ENCODE measurements around the gene KCNH2. TPM values are rescaled to one million over a fixed set of nuclear protein-coding genes. Genes with fewer than 3 reads are reported as not detected.
A peak's percentile ranks its signal among the peaks of the same experiment; 100 is the strongest.
"Not testable (repeated sequence)": the region's sequence is repeated elsewhere in the genome, so short reads cannot be mapped to it uniquely, and the experiment has no call there.

KCNH2 gene
- total RNA-seq, 1 experiment from 2014 or later = 0.27 TPM

- DNase-seq (ENCODE audit: extremely low read depth, low read depth) = no peak
These were observed 66.4 kb downstream of the KCNH2 start for GRCh38 chr7:150911590-150912267.

DNA sequence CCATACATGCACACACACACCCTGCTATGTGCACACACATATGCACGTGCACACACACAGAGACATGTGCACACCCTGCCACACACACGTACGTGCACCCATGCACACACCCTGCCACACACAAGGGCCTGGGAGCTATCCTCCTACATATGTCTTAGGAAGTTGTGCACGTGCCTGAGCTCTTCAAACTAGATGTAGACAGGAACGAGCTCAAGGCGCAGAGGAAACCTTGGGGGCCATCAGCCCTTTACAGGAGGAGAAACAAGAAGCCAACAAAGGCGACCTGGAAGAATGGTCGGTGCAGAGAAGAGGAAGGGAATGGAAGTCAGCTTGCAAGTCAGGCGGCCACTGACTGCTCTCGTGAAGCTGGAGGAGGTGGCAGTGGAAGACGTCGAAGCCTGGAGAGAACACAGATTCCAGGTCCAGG lies 67.1 kb downstream of the KCNH2 start:
- no peak for DNase-seq (ENCODE audit: extremely low read depth, low read depth)

DNA sequence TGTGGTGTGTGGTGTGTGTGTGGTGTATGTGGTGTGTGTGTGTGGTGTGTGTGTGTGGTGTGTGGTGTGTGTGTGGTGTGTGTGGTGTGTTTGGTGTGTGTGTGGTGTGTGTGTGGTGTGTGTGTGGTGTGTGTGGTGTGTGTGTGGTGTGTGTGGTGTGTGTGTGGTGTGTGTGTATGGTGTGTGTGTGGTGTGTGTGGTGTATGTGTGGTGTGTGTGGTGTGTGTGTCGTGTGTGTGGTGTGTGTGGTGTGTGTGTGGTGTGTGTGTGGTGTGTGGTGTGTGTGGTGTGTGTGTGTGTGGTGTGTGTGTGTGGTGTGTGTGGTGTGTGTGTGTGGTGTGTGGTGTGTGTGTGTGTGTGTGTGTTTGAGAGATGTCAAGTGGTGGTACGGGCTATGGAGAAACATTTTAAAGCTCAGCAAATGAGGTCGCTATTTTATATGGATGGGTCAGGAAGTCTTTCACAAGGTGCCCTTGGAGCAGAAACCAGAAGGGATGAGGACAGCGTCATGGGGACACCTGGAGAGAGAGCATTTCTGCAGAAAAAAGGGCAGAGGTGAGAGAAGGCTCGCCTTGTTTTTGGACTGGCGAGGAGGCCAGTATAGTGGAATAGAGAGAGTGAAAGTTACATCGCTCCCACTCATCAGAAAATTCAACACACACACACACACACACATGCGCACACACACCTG lies 67.7 kb downstream of the KCNH2 start:
- not testable (repeated sequence) for DNase-seq (ENCODE audit: extremely low read depth, low read depth)

GRCh38 chr7:150909200-150909995 lies 68.7 kb downstream of the KCNH2 start:
- no peak for DNase-seq (ENCODE audit: extremely low read depth, low read depth)

DNA sequence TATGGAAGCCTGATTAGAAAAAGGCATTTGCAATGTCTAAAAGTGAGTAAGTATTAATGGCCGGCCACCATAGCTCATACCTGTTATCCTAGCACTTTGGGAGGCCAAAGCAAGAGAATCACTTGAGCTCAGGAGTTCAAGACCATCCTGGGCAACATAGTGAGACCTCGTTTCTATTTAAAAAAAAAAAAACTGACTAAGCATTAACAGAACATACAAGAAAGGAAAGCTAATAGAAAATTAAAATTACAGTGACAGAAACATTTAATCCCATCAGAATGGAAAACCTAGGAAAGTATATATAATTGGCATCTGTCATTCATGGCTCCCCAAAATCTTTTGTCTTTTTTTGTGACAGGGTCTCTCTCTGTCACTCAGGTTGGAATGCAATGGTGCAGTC lies 69.9 kb downstream of the KCNH2 start:
- DNase-seq (ENCODE audit: extremely low read depth, low read depth) = no peak

DNA sequence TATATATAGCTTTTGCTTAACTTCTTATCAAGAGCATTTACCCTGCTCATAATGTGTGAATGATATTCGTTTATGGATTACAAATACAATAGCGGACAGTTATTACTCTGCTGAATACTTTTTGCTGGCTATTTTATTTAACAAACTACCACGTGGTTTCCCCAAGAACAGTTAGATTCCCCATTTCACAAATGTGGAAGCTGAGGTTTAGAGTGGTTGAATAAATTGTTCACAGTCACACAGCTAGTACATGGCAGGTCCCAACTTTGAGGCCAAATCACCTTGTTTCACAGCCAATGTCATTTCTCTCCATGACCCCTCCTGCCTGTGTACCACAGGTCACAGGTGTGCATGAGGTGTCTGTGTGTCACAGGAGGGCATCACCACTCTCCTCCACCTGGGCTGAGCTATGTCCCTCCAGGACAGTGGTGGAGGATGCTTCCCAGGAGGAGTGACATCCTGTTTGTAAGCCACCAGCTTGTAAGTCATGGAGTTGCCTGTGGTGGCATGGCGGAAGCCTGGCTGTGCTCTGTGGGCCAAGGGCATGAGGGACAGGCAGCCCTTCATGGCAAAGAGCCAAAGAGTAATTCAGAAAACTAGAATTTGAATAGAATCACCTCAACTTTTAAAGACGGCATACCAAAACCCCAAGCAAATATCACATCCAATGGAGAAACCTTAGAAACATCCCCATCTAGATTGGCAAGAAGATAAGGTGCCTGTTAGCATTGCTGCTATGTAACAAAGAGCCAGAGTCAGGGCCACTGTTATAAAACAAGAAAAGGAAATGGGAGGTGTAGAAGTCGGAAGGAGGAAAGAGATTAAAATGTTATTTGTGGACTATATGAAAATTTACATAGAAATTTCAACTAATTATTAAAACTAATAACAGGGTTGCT lies 73.9 kb downstream of the KCNH2 start:
- DNase-seq (ENCODE audit: extremely low read depth, low read depth) = no peak

DNA sequence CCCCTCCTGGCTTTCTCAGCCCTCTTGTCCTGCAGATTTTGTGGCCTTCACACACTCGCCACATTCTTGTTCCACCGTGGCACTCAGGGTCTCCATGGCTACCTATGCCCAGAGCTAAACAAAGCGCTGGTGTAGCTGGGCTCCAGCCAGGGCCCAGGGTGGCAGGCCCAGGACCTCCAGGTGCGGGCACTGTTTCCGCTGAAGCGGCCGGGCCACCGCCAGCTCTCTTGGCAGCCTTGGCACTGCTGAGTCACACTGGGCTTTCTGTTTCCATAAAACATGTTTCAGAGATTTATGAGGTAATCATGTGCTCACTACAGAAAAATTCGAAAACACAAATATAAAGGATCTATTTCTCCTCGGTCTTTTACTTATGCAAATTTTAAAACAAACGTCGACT lies 74.5 kb downstream of the KCNH2 start:
- no peak for DNase-seq (ENCODE audit: extremely low read depth, low read depth)

DNA sequence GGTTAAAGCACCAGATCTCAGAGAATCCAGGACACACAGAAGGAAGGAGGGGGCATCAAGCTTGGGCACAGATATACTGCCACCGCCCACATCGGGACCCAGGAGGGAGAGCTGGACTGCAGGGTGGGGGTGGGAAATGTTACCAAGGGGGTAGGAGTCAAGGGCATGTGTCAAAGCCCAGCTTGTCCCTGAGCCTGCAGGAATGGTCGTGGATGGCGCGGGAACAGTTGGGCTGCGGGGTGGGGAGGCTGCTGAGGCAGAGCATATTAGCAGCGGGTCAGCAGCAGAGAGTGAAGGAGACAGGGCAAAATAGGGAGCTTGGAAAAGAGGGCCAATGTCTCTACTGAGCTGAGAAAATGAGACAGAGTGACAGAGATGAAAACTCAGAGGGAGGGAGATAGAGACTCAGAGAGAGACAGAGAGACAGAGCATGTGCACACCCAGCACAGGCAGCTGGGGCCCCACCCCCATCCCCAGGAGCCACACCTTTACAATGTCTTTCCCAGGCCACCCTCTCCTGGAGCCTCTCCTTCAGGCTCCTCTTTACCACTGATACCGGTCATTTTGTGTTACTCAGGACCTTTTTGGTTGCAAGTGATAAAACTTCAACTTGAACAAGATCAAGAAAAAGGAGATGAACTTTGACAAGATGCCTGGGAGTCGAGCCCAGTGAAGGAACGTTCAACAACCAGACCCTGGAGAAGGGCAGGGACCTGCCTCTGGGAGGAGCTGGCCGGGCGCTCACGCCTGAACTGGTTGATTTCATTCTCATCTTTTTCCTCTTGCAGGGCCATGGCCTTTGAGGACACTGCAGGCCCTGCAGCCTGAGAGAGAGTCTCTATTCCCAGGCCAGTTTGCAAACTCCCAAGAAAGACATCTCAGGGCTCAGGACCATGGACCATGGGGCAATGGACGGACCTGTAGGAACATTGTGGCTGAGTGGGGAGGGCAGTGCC lies 75.8 kb downstream of the KCNH2 start:
- no peak for DNase-seq (ENCODE audit: extremely low read depth, low read depth)

- no peak for DNase-seq (ENCODE audit: extremely low read depth, low read depth)
These were observed 76.7 kb downstream of the KCNH2 start for GRCh38 chr7:150901160-150902035.

DNA sequence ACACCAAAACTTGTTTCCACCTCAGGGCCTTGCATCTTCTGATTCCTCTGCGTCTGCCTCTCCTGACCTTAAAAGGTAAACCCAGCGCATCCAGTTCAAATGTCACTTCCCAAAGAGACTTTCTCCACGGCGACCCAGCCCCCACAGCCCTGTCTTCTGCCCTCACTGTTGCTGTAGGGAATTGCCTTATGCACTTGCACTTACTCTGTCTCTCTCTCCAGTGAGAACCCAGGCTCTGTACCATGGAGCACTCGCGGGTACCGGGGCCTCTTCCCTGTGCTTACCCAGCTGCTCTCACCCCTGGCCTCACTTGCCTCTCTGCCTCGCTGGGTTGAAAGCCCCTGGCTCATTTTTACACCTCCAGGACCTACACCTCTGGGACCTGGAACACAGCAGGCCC lies 77.4 kb downstream of the KCNH2 start:
- DNase-seq (ENCODE audit: extremely low read depth, low read depth) = no peak

DNA sequence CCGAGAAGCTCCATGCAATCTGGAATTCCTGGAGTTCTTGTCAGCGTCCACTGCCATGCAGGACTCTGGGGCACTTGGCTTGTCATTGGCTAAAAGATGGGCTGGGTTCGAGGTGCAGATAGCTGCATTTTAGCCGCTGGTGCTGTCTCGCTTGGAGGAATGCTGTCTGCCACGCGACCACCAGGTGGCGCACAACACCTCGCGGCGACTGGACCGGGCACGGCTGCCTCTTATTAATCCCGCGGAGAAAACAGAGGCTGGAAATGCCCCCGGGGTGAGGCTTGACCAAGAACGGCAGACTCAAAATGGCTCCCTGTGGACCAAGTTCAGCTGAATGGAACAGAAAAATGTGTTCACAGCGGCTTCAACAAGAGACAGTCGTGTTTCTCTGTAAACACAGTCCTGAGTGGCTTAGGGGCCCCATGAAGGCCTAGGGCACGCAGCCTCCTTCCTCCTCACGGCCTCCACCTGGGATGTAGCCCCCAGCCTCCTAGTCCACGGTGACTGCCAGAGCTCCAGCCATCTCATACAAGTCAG lies 79.6 kb downstream of the KCNH2 start:
- DNase-seq (ENCODE audit: extremely low read depth, low read depth) = peak; percentile 38

- DNase-seq (ENCODE audit: extremely low read depth, low read depth) = no peak
These were observed 80.3 kb downstream of the KCNH2 start for GRCh38 chr7:150897502-150898474.

GRCh38 chr7:150896562-150897209 lies 81.4 kb downstream of the KCNH2 start:
- no peak for DNase-seq (ENCODE audit: extremely low read depth, low read depth)

GRCh38 chr7:150895809-150896208 lies 82.3 kb downstream of the KCNH2 start:
- no peak for DNase-seq (ENCODE audit: extremely low read depth, low read depth)

Measured in NCI-H460 (cell line).